Keratinocyte (primary cell): ENCODE measurements around the gene NUDT6. TPM values are rescaled to one million over a fixed set of nuclear protein-coding genes. Genes with fewer than 3 reads are reported as not detected.
A peak's percentile ranks its signal among the peaks of the same experiment; 100 is the strongest.
"Not testable (repeated sequence)": the region's sequence is repeated elsewhere in the genome, so short reads cannot be mapped to it uniquely, and the experiment has no call there.

Source experiments
- DNase-seq: peaks from one replicate; pipeline ENCODE4 v3.0.0-alpha.2; 2011; ENCODE audit warnings: low read depth, missing footprints, low spot score
- FAIRE-seq: peaks from 2 replicates; lab custom pipeline; 2011; peaks lifted over from hg19 to GRCh38; lab: Jason Lieb, UNC
- H2AFZ ChIP-seq: 2 replicates; pipeline ENCODE4 v1.6.0; 2012; ENCODE audit warnings: low read length, control low read depth, inconsistent platforms; ENCODE audit not compliant: control insufficient read depth
- H3K27ac ChIP-seq: 2 replicates; pipeline ENCODE4 v1.5.1; 2011; ENCODE audit warnings: low read length; ENCODE audit not compliant: control insufficient read depth, insufficient read depth
- H3K27me3 ChIP-seq: 3 replicates; pipeline ENCODE4 v1.6.0; 2011; ENCODE audit warnings: low read length; ENCODE audit not compliant: control insufficient read depth, insufficient read depth; ENCODE audit errors: extremely low read depth
- H3K36me3 ChIP-seq, 2 experiments: 2 replicates in 1 of 2; 3 replicates in 1 of 2; pipeline ENCODE4 v1.5.1; 2011; ENCODE audit warnings: low read length in 2 of 2, mild to moderate bottlenecking in 1 of 2; ENCODE audit not compliant: control insufficient read depth in 2 of 2, insufficient read depth in 2 of 2; ENCODE audit errors: extremely low read depth in 1 of 2
- H3K4me1 ChIP-seq: 3 replicates; pipeline ENCODE4 v1.5.1; 2011; ENCODE audit warnings: low read length; ENCODE audit not compliant: control insufficient read depth, insufficient read depth; ENCODE audit errors: extremely low read depth
- H3K4me2 ChIP-seq: 3 replicates; pipeline ENCODE4 v1.6.0; 2011; ENCODE audit warnings: low read depth, low read length; ENCODE audit not compliant: control insufficient read depth, insufficient read depth; ENCODE audit errors: extremely low read depth
- H3K4me3 ChIP-seq, 3 experiments: fragments of 200-600 bp in 1 of 3; sonication (generic) in 1 of 3; 2 replicates in 2 of 3; 3 replicates in 1 of 3; pipeline ENCODE4 v1.5.1; 2011 to 2016; ENCODE audit warnings: low read length in 3 of 3, mild to moderate bottlenecking in 3 of 3, control low read depth in 2 of 3, inconsistent platforms in 1 of 3, low read depth in 1 of 3, mixed read lengths in 1 of 3, mixed run types in 1 of 3, moderate library complexity in 1 of 3; ENCODE audit not compliant: control insufficient read depth in 2 of 3, insufficient read depth in 2 of 3; ENCODE audit errors: extremely low read depth in 1 of 3
- H3K79me2 ChIP-seq: 2 replicates; pipeline ENCODE4 v1.6.0; 2012; ENCODE audit warnings: low read length; ENCODE audit not compliant: control insufficient read depth, insufficient read depth
- H3K9ac ChIP-seq: 3 replicates; pipeline ENCODE4 v1.6.0; 2011; ENCODE audit warnings: low read length; ENCODE audit not compliant: control insufficient read depth, insufficient read depth; ENCODE audit errors: extremely low read depth
- H3K9me1 ChIP-seq: 3 replicates; pipeline ENCODE4 v1.6.0; 2011; ENCODE audit warnings: low read length; ENCODE audit not compliant: control insufficient read depth, insufficient read depth; ENCODE audit errors: extremely low read depth
- H3K9me3 ChIP-seq: 2 replicates; pipeline ENCODE4 v1.5.1; 2012; ENCODE audit warnings: low read depth, low read length; ENCODE audit not compliant: control insufficient read depth
- H4K20me1 ChIP-seq: 3 replicates; pipeline ENCODE4 v1.6.0; 2011; ENCODE audit warnings: low read length; ENCODE audit not compliant: control insufficient read depth, insufficient read depth; ENCODE audit errors: extremely low read depth
- CTCF ChIP-seq, 3 experiments: IDR thresholded peaks in 1 of 3; conservative IDR thresholded peaks in 1 of 3; optimal IDR thresholded peaks in 1 of 3; 2 replicates in 2 of 3; 3 replicates in 1 of 3; pipeline versions ENCODE3 to v1.5.1; 2011; ENCODE audit warnings: low read length in 3 of 3, mild to moderate bottlenecking in 3 of 3, moderate library complexity in 2 of 3, control low read depth in 1 of 3, inconsistent platforms in 1 of 3; ENCODE audit not compliant: insufficient read depth in 2 of 3; ENCODE audit errors: extremely low read depth in 1 of 3
- EZH2 ChIP-seq: IDR thresholded peaks from one replicate; pipeline ENCODE4 v1.6.1; 2012; ENCODE audit warnings: inconsistent platforms, mild to moderate bottlenecking, low read length, moderate library complexity
- dilution Hi-C: fragments of 300-500 bp; cut with MboI; formaldehyde crosslinking; loops from one replicate; pipeline ENCODE4 v1.7.0; 2020; ENCODE audit warnings: low sequenced_read_pairs; ENCODE audit not compliant: extremely low pct_ligation_motif_present
- polyA plus RNA-seq, 5 experiments: library from polyadenylated mRNA; depleted of rRNA in 3 of 5; stranded (reverse) in 3 of 5; stranded (forward) in 1 of 5; unstranded in 1 of 5; fragments of >200 nt; gene quantifications; 1 replicate in 1 of 5; 2 replicates in 3 of 5; 3 replicates in 1 of 5; pipeline versions ENCODE4 v1.2.1 to v1.2.3, GENCODE V29; 2011 to 2012; ENCODE audit warnings: missing spikeins in 2 of 5, low read depth in 1 of 5, low replicate concordance in 1 of 5

The NUDT6 gene
- polyA plus RNA-seq, 1 donor (not counting 4 experiments of a cell fraction or from before 2014, with no cell fraction given) = 6.9 TPM

- H4K20me1 ChIP-seq = no peaks in the 10 kb centered on the region
- no peak for DNase-seq
- H3K9ac ChIP-seq = no peak overlapping the region
- peak; percentile 59 for FAIRE-seq
- H3K36me3 ChIP-seq = no peaks in the 10 kb centered on the region
- peaks cover 14% of the 10 kb centered on the region for H3K4me1 ChIP-seq
- no peaks in the 10 kb centered on the region for H3K27me3 ChIP-seq
- no peak overlapping the region for H2AFZ ChIP-seq
- H3K4me3 ChIP-seq = no peak overlapping the region
- H3K27ac ChIP-seq = peak overlapping the region; percentile 21
- H3K9me1 ChIP-seq = no peaks in the 10 kb centered on the region
- no peaks in the 10 kb centered on the region for H3K79me2 ChIP-seq
- TF ChIP-seq EZH2 (no peak), CTCF (optimal IDR thresholded peaks at IDR 0.05 in 1 of 3, IDR thresholded peaks at IDR 0.05 in 1 of 3, conservative IDR thresholded peaks at IDR 0.05 in 1 of 3; ENCODE audit: extremely low read depth in 1 of 3, insufficient read depth in 2 of 3, low read length in 3 of 3) (no peak)
- dilution Hi-C loops = no loop called here
- no peaks in the 10 kb centered on the region for H3K9me3 ChIP-seq
- peak overlapping the region; percentile 31 for H3K4me2 ChIP-seq
Observed at GRCh38 chr4:122873821-122874593, 48.4 kb downstream of the NUDT6 start.

DNA sequence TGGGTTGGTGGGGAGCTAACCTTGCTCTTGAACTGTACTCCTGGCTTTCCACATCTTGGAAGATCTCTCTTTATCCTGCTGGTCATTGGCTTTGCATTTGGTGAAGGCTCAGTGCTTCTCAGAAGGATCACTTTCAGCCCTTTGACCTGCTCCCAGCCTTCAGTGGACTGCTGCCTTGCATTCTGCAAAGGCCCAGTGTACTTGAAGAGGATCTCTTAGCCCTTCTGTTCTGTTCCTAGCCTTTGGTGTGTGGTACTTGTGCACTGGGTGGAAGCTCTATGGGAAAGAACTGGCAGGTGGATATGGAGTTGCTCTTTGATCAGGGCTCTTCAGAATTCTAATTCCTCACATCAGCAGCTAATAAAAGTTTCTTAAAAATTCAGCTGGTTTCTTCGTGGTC is 49.3 kb downstream of the NUDT6 start:
- Histone ChIP-seq H3K27ac (no peak overlapping the region), H3K79me2 (no peaks in the 10 kb centered on the region)

DNA sequence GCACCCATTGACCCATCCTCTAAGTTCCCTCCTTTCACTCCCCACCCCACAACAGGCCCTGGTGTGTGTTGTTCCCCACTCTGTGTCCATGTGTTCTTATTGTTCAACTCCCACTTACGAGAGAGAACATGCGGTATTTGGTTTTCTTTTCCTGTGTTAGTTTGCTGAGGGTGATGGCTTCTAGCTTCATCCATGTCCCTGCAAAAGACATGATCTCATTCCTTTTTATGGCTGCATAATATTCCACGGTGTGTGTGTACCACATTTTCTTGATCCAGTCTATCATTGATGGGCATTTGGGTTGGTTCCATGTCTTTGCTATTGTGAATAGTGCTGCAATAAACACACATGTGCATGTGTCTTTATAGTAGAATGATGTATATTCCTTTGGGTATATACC is 54.2 kb downstream of the NUDT6 start:
- H3K9ac ChIP-seq, H3K9me1 ChIP-seq, FAIRE-seq, H3K4me3 ChIP-seq, H3K4me2 ChIP-seq, H3K36me3 ChIP-seq, H4K20me1 ChIP-seq, H2AFZ ChIP-seq, H3K4me1 ChIP-seq, DNase-seq, dilution Hi-C loops, H3K9me3 ChIP-seq, H3K27me3 ChIP-seq, H3K79me2 ChIP-seq, H3K27ac ChIP-seq: not testable (repeated sequence)

More for the DNA sequence above, 49.3 kb downstream of the NUDT6 start:
- no peaks in the 10 kb centered on the region for H3K27me3 ChIP-seq
- H3K4me2 ChIP-seq = no peak overlapping the region
- no peak overlapping the region for H2AFZ ChIP-seq
- H4K20me1 ChIP-seq = no peaks in the 10 kb centered on the region
- no peaks in the 10 kb centered on the region for H3K9me1 ChIP-seq
- H3K4me1 ChIP-seq = peaks cover 14% of the 10 kb centered on the region
- FAIRE-seq = no peak
- H3K9me3 ChIP-seq = no peaks in the 10 kb centered on the region
- no peak overlapping the region for H3K4me3 ChIP-seq
- H3K9ac ChIP-seq = no peak overlapping the region
- TF ChIP-seq EZH2 (no peak), CTCF (optimal IDR thresholded peaks at IDR 0.05 in 1 of 3, IDR thresholded peaks at IDR 0.05 in 1 of 3, conservative IDR thresholded peaks at IDR 0.05 in 1 of 3; ENCODE audit: extremely low read depth in 1 of 3, insufficient read depth in 2 of 3, low read length in 3 of 3) (no peak)
- DNase-seq = no peak
- dilution Hi-C loops = no loop called here
- no peaks in the 10 kb centered on the region for H3K36me3 ChIP-seq
